Ureter (tissue), 1 donor: ENCODE measurements around the gene HUNK. TPM values are rescaled to one million over a fixed set of nuclear protein-coding genes. Genes with fewer than 3 reads are reported as not detected.
"Not testable (repeated sequence)": the region's sequence is repeated elsewhere in the genome, so short reads cannot be mapped to it uniquely, and the experiment has no call there.

Experiments
- DNase-seq: peaks from one replicate; pipeline ENCODE4 v3.0.0-alpha.2; 2020; ENCODE audit warnings: low spot score
- total RNA-seq: library from RNA; stranded (reverse); gene quantifications from one replicate; pipeline ENCODE4 v1.2.4, GENCODE V29; 2023
- donor health status: DM: yes; HTN: yes; CAD: no.

HUNK gene
- total RNA-seq, 1 donor from 2014 or later = 4.5 TPM

DNA sequence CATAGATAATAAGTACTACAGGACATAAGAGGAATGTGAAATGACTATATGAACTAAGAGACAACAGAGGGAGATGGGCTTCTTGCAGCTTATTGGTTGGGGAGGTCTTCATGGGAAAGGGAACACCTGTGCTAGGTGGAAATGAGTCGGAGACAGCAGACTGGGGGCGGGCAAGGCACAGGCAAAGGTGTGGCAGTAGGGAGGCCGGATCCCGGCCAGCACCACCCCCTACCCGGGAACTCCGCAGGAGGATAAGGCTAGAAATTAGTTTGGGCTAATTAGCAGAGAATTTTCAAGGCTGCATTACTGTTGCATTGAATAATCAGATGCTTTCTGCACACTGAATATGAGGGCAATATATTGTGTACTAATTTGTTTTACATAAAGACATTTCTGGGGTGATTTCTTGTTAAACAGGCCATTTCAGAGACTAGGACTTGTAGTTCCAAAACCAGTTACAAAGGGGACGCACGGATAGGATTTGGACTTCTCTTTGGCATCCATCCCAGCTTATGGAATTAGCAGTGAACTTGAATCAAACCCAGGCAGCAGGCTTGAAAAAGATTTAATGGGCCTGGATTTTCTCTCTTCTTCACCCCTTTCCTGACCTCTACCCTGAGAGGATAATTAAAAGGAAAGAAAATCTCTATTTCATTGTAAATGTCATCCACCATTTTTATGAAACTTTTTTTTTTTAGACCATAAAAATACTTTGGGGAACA, 2.2 kb upstream of the HUNK start:
- no peak for DNase-seq

DNA sequence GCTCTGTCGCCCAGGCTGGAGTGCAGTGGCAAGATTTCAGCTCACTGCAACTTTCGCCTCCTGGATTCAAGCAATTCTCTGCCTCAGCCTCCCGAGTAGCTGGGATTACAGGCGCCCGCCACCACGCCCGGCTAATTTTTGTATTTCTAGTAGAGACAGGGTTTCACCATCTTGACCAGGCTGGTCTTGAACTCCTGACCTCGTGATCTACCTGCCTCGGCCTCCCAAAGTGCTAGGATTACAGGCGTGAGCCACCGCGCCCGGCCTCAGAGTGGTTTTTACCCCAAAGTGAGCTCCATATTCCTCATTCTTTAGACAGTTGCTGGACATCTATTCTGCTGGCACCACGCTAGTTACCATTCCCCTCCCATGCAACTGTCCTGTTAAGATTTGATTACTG, 1.4 kb upstream of the HUNK start:
- not testable (repeated sequence) for DNase-seq

DNA sequence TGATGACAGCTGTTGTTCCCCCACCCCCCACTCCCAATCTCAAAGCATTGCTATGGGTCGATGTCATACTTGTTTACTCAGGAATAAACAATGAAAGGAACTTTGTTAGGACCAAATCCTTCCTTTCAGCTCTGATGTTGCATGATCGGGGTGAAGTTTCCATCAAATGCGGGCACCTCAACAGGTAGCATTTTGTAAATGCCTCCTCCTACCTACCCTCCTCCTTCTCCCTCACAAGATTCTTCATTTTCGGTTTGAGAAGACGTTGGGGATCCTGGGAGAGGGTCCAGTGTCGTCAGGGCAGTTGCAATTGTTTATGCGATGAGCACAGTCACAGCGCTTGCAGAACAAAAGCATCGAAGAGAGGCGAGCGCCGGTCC, 758 bp upstream of the HUNK start:
- no peak for DNase-seq

DNA sequence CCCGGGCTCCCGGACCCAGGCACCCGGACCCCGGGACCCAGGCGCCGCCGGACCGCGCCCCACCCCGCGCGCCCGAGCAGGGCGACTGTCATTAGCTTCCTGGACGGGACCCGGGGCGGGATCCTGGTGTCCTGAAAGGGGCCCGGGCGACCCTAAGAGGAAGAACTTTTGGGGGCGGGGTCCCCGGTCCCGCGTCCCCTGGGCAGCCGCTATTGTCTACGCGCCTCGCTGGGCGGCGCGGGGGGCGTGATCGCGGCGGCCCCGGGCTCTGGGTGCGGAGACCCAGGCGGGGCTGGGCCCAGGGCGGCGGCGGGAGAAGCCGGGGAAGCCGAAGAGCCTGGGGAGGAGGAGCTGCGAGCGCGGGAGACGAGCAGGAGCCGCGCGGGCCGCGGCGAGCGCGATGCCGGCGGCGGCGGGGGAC, 465 bp downstream of the HUNK start:
- no peak for DNase-seq

DNA sequence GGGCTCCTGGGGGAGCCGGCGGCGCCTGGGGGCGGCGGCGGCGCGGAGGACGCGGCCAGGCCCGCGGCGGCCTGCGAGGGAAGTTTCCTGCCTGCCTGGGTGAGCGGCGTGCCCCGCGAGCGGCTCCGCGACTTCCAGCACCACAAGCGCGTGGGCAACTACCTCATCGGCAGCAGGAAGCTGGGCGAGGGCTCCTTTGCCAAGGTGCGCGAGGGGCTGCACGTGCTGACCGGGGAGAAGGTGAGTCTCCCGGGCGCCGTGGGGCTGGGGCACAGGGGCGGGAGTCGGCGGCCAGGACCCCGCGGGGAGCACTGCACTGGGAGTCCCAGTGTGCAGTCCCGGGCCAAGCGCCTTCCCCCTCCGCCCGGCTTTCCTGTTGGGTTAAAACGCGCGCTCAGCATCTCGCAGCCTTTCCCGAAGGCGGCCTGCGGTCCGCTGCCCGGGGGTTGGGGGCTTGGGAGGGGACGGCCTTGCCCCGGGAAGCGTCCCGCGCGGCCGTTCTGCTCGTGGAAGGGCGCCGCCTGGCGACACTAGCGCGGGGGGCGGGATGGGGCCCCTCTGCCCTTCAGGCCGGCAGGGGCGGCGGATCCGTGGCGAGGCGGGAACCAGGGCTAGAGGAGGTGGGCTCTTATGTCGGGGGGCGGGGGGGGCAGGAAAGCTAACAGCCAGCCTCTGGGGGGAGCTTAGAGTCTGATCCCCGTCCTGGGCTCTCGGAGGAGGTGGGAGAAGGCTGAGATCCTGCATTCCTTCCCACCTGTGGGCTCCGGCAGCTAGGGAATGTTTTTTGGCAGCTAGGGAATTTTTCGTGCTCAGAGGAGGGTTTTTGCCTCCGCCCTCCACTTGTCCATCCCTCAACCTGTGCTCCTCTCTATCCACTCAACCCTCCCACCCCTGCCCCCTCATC, 1.1 kb downstream of the HUNK start:
- DNase-seq = peak; percentile 48

DNA sequence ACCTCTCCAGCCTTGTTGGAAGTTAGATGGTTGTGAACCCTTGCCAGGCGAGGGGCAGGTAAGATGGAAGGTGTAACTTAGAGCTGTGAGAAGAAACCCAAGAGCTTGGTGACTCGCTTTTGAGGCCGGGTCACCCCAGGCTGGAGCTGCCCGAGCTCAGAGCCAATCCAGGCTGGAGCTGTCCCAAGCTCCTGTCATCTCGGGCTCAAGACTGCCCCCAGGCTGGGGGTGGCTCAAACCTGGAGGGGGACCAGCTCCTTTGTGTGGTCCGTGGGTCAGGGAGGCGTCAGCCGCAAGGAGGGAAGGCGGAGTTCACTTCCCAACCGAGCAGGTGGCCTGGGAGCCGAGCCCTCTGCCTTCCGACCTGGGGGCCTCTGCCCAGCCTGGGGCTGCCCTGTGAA, 2.0 kb downstream of the HUNK start:
- DNase-seq = no peak

DNA sequence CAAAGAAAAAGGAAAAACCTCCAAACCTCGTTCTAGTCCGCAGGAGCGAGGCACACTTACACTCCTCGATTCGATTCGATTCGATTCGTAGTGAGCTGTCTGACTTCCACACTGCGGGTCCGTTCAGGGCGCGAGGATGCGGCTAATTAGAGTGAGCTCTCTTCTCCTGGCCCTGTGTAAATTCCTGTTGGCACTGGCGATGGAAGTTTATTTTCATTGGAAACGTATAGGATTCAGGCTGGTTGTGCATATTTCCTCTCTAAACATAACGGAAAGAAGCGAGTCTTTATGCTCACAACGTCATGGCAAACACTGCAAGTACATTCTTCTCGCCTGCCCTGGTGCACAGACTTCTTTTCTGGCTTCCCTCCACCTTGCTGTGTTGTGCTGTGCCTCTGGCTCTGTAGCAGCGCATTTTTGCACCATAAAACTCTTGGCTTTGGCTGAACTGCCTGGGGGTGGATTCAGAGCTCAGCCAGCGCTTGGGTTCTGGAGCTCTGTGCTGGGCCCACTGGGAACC, 2.7 kb downstream of the HUNK start:
- no peak for DNase-seq

DNA sequence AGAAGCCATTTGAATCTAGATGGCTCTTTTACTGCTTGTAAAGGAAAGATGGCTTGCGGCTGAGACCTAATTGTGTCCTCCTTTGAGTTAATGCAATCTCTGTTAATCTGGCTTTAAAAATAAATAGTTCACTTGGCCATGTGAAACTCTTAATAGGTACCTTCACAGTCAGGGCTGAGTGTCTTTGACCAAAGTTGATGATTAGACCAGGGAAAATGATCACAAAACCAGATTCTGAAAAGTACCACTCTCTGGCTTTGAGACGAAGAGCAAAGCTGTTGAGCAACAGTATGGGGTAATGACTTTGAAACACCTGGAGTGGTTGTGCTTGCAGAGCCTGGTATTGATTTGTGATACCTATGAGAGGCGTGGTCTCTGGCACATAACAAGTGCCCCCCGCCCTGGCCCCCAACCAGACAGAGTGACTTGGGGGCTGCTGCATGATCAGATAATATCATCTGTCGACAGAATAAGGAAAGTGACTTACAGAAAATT, 4.7 kb downstream of the HUNK start:
- no peak for DNase-seq

DNA sequence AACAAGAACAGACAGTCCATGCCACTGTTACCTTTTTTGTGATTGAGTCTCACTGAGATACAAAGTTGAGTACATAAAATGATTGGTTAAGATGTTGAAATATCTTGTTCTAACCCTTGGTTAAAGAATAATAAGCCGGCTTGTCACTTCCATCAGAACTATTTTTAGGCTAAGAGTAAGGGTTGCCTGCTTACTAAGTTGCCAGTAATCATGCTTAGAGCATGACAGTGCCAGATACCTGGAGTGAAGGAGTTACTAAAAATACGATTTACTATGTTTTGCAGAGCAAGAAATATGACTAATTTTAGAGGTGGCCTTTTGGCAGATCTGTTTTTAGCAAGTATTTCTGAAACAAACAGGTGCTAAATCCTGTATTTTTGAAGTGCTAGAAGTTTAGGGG, 6.0 kb downstream of the HUNK start:
- DNase-seq = no peak

DNA sequence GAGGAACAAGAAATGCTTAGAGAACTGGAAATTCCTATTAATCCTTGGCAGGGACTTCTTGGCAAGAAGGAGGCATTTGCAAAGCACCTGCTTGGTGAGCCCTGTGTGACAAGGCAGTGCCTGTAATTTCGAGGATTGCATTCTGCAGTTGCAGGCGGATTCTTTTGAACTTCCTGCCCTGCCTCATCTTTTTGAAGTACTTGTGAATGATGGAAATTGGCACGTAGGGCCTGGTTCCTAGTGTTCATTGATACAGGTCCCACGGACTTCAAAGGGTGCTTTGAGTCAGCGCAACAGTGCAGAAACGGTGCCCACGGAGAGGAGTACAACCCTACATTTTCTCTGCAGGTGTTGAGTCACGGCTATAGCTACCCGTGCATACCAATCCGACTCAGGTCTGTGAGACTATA, 6.4 kb downstream of the HUNK start:
- no peak for DNase-seq

DNA sequence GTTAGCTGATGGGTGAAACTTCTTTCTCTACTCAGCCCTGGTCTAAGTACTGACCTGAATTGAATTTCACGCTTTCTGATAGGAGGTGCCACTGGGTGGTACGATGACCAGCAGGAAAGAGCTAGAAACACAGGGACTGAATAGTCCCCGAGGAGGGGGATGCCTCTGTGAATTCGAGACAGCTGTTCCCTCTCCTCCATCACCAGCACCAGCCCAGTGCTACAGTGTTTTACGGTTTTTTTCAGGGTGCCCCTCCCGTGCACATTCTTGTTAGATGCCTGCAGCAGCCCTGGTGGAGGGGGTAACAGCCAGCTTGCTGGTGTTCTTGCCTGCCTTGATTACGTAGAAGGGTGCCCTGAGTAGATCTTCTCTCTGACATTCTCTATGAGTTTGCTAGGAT, 7.1 kb downstream of the HUNK start:
- no peak for DNase-seq

DNA sequence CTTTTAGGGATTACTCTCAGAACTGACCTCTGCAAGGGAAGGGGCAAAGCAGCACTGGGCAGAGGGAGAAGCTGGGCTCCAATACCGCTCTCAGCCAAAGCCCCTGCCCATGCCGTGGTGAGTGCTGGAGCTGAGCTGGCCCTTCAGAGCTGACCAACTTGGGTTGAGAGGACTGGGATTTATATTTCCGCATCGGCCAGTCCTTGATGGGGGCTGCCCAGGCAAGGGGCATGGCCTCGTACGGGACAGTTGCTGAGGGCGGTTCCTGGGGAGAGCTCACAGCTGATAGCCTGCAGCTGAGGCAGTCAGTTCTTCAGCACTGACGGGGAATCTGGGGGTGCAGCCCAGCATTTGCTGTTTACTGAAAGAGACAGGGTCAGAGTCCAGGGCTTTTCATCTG, 8.0 kb downstream of the HUNK start:
- no peak for DNase-seq

DNA sequence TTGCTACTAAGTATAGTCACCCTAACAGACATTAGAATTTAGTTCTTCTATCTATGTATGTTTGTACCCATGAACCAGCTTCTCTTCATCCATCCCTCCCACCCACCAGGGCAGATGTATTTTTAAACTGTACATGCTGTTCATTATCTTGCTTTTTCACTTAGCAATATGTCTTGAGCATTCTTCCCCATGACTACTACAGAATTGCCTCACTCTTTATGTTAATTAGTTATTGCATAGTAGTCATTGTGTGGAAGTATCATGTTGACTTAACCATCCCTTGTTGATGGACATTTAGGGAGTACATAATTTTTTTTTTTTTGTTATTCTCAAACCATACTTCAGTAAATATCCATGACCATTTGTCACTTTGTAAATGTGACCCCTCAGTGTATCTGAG, 9.9 kb downstream of the HUNK start:
- DNase-seq = no peak

DNA sequence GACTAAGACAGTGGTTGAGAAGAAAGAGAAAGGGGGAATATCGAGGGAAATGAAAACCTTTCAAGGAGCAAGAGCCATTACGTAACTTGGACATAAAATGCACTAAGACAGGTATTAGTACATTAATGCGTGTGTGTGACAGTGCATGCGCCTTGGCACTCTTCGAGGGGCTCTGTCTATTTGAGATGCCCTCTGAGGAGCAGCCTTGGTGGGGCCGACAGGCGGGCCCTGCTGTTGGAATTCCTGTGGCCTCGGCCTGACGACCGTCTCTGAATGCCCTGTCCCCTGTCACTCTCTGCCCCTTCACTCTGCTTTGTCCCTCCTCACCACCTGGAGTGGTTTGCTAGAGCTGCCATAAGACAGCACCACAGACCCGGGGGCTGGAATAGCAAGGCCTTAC, 12.3 kb downstream of the HUNK start:
- no peak for DNase-seq

DNA sequence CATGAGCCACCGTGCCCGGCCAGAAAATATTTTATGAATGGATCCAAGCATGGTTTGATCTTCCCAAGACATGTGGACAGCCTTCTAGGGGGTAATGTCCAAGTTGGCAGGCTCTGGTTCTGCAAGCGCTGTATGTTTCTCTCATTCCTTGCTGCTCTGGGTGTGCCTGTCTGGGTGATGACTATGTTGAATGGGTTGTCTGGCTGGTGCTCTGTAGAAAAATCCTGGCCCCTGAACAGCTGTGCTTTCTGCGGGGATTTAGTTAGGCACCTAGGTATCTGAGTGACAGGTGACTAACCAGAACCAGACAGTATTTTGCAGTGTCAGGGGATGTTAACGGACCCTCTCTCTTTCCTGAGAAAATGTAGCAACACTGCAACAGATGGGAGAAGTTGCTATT, 14.1 kb downstream of the HUNK start:
- DNase-seq = no peak

DNA sequence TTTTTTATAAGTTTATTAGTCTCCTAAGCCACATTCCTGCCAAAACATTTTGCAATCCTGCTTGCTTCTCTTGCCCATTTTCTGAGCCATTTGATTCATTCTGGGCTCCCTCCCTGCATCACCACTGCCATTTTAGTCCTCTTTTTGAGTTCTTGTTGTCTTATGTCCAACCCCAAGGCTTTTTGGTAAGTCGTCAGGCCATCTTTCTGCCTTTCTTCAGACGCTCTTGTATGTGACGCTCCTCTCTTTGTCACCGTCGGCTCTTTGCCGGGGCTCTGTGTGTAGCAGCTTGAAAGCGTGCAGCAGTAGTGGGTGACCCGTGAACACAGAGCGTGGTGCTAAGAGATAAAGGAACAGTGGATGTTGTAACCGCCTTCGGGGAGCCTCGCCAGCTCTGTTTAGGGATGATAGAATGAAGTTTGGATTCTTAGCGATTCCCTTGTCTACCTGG, 14.6 kb downstream of the HUNK start:
- DNase-seq = no peak

DNA sequence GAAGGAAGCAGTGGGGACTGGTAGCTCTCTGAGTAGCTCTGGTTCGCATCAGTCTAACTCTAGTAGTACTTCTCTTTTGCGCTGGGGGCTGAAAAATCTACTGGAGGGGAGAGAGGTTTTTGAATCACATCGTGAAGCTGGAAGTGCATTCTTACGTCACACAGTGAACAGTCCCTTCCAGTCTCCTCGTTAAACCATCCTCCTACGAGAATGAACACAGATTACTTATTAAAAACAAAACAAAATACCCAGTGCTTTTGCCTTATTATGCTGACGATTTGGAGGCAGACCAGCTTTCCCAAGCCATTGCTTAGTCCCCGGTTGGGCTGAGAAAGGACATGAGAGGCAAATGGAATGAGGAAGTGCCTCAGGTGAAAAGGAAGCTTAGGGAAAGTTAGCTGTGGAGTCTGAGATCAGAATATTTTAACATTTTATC, 16.1 kb downstream of the HUNK start:
- no peak for DNase-seq

DNA sequence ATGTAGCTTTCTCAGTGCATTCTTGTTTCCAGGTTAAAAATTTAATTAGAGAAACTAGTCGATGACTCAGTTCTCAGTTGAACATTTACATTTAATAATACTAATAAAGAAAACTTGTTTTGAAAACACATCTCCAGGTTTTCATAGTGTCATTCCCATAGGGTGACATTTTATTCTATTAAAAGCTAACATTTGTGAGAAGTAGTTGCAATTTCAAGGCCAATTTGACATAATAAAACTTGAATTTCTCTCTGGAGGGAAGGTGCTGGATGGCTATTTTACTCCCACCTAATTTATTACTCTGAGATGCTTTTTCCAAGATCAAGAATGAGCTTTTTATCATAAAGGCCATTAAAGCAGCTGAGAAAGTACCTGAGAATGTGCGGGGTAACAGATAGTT, 16.6 kb downstream of the HUNK start:
- no peak for DNase-seq

DNA sequence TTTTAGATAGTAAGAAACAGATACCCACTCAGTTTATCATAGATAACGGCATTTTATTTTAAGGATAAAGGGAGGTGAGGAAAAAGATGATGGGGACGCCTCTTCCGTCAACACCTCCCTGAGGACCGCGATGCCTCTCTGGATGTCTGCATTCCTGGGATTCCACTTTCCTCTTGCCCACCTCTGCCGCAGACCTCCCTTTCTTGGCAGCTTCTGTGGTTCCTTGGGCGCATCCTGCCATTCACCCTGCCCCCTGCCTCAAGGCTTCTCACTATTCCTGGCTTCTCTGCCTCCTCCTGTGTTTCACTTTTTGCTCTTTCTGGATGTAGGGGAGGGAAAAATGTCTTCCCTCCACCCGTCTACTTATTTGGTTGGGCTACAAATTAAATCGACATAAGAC, 19.9 kb downstream of the HUNK start:
- no peak for DNase-seq

DNA sequence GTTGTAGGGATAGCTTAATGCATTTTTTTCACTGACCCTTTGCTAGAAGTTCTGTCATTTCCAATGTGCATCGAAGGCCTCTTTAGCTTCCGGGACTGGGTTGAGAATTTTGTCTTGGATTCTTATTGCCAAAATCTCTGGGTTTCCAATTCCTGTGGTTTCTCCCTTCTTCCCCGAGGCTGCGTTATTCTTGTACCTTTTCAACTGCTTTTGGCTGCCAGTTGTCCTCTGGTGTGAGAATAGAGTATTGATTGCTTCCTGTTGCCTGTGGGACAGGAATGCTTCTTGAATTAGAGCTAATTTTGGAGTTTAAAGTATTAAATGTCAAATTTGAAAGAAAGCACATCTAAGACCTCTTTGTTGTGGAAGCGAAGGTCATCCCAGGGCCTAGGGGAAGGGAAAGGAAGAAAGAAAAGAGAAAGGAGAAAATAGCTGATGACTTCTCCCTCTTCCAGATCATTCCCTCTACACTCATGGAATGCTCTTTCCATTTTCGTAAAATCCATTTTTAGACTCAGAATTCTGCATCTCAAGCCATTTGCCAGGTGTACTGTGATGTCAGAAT, 21.1 kb downstream of the HUNK start:
- DNase-seq = no peak

DNA sequence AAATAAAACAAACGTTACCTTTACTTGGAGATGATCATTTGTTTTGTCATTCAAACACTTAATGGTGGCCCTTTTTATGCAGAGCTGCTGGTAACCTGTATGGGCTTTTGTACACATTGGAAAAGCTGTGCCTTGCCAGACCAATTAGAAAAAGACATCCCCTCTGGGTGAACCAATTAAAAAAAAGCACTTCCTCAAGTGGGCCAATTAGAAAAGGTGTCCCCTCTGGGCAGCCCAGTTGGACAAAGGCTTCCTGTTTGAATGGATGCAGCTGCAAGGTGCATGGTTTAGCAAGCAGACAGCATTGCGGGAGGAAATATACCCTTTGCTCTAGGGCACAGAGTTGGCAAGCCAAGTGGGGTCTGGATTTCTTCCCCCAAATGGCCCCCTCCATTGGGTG, 21.6 kb downstream of the HUNK start:
- no peak for DNase-seq

DNA sequence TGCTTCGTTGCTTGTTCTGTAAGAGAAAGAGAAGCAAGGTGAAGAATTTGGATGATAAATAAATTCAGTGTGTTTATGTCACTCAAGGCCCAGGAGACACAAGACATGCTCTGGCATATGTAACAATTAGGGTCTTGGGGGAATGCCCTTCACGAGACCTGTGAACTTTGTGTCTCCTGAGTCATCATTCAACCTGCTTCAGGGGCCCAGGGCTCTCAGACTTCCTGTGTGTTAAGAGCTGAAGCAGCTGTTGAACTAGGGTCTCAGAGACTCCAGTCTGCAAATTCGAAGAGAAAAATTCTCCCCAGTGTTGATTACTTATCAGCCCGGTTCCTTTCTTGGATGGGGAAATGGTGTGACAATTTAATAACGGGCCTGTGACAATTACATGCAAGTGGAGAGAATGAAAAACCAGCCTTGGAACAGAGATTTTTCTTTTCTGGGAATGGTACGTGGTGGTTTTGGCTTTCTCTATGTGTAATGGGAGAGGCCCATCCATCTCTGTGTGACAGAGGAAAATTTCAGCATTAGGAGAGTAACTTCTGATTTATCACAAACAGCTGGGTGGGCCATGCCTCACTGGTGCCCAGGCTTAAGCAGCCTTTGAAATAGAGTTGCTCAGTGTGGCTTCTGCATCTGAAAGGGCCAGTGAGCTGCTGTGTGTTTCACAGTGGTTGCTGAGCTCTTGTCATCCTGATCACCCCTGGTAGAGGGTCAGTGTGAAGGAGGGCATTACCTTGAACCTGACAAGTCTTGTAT, 22.4 kb downstream of the HUNK start:
- no peak for DNase-seq
